SKM-1 treated with dmso at 0.1 percent for 144 hours (cell line): ENCODE data around the gene NUDT11.
A peak's percentile ranks its signal among the peaks of the same experiment; 100 is the strongest.
"Not testable (repeated sequence)": the region's sequence is repeated elsewhere in the genome, so short reads cannot be mapped to it uniquely, and the experiment has no call there.

Experiments
- DNase-seq: peaks from one replicate; lab custom pipeline; 2025; ENCODE audit not compliant: unreplicated experiment; lab: John Stamatoyannopoulos, UW

NUDT11 gene

GRCh38 chrX:51496501-51497291 lies at the start of gene NUDT11:
TSS of gene NUDT11 (minus strand) at chrX:51496592. CDS start at chrX:51496444, 148 bp downstream.
- peak; percentile 53 for DNase-seq

- DNase-seq: no peak
These were observed 24.0 kb upstream of the NUDT11 start for GRCh38 chrX:51520393-51520792.

GRCh38 chrX:51519131-51519530 lies 22.7 kb upstream of the NUDT11 start:
- not testable (repeated sequence) for DNase-seq

- DNase-seq: no peak
These were observed 11.2 kb upstream of the NUDT11 start for GRCh38 chrX:51507551-51507950.

- not testable (repeated sequence) for DNase-seq
These were observed 497 bp downstream of the NUDT11 start for GRCh38 chrX:51495701-51496488.

GRCh38 chrX:51494409-51494808 lies 2.0 kb downstream of the NUDT11 start:
- DNase-seq: no peak

- DNase-seq: no peak
These were observed 8.5 kb downstream of the NUDT11 start for GRCh38 chrX:51487960-51488267.

GRCh38 chrX:51484616-51485015 lies 11.8 kb downstream of the NUDT11 start:
- no peak for DNase-seq

- not testable (repeated sequence) for DNase-seq
These were observed 14.0 kb downstream of the NUDT11 start for GRCh38 chrX:51482411-51482810.

GRCh38 chrX:51476930-51477329 lies 19.5 kb downstream of the NUDT11 start:
- no peak for DNase-seq

GRCh38 chrX:51463322-51463721 lies 33.1 kb downstream of the NUDT11 start:
- DNase-seq: no peak

- DNase-seq: no peak
These were observed 35.0 kb downstream of the NUDT11 start for GRCh38 chrX:51461053-51462044.

GRCh38 chrX:51459125-51459524 lies 37.3 kb downstream of the NUDT11 start:
- DNase-seq: no peak

GRCh38 chrX:51456814-51457213 lies 39.6 kb downstream of the NUDT11 start:
- DNase-seq: no peak

- no peak for DNase-seq
These were observed 40.1 kb downstream of the NUDT11 start for GRCh38 chrX:51456246-51456645.

GRCh38 chrX:51440365-51440764 lies 56.0 kb downstream of the NUDT11 start:
- no peak for DNase-seq
